ENCODE results near the gene RAB11FIP4.
"Not testable (repeated sequence)": the region's sequence is repeated elsewhere in the genome, so short reads cannot be mapped to it uniquely, and the experiment has no call there.

Gene RAB11FIP4

DNA sequence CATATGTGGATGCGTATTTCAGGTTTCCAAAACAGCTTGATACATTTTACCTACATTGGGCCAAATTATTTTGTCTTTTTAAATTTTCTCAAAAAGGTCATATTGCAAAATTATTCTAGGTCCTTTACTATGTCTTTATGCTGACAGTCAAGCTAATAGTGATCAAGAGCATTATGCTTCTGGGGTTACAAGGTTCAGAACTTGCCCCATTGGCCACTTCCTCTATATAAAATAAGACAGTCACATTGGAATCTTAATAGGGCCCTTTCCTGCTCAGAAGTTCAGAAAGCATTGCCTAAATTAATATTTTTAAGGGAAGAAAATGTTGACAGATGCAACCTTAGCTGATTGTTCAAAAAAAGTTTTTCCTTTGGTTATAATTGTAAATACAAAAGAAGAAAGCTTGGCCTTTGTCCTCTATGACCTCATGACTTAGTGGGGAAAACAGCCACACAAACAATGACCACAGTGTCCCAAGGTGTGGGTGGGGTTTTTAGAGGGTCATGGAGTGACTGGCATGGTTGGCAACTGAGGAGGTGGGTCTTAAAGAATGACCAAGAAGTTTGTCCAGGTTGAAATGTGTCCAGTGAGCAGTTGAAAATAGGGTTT lies 11.8 kb upstream of the RAB11FIP4 start:
- DNase-seq (ENCODE audit: insufficient read length, low spot score) = no peak
- TF ChIP-seq, protein P1, sequence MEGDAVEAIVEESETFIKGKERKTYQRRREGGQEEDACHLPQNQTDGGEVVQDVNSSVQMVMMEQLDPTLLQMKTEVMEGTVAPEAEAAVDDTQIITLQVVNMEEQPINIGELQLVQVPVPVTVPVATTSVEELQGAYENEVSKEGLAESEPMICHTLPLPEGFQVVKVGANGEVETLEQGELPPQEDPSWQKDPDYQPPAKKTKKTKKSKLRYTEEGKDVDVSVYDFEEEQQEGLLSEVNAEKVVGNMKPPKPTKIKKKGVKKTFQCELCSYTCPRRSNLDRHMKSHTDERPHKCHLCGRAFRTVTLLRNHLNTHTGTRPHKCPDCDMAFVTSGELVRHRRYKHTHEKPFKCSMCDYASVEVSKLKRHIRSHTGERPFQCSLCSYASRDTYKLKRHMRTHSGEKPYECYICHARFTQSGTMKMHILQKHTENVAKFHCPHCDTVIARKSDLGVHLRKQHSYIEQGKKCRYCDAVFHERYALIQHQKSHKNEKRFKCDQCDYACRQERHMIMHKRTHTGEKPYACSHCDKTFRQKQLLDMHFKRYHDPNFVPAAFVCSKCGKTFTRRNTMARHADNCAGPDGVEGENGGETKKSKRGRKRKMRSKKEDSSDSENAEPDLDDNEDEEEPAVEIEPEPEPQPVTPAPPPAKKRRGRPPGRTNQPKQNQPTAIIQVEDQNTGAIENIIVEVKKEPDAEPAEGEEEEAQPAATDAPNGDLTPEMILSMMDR (IDR thresholded peaks at IDR 0.05; ENCODE audit: insufficient read depth, missing control alignments) = no peak
- FAIRE-seq = no peak

DNA sequence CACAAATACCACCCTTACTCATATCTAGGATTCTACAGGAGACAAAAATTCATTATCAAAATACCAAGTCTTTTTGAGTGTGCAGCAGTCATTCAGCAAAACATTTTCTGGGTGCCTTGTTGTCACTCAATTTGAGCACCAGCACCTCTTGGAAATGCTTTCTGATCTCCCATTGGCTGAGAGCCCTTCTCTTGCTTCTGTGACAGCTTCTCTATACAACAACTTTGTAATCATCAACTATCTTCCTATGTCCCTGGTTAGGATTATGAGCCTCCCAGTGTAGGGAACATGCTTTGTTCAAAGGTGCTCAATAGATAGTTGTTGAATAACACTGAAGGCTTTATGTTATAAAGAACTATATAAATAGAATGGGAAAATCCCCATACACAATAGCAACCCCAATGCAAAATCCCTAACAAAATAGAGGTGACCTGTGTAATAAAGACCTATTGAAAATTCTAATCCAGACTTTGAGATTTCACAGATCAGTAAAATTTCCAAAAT lies 10.3 kb upstream of the RAB11FIP4 start:
- TF ChIP-seq, protein P1 (IDR thresholded peaks at IDR 0.05; ENCODE audit: insufficient read depth, missing control alignments) = no peak
- FAIRE-seq (no peak), DNase-seq (ENCODE audit: insufficient read length, low spot score) (no peak)

DNA sequence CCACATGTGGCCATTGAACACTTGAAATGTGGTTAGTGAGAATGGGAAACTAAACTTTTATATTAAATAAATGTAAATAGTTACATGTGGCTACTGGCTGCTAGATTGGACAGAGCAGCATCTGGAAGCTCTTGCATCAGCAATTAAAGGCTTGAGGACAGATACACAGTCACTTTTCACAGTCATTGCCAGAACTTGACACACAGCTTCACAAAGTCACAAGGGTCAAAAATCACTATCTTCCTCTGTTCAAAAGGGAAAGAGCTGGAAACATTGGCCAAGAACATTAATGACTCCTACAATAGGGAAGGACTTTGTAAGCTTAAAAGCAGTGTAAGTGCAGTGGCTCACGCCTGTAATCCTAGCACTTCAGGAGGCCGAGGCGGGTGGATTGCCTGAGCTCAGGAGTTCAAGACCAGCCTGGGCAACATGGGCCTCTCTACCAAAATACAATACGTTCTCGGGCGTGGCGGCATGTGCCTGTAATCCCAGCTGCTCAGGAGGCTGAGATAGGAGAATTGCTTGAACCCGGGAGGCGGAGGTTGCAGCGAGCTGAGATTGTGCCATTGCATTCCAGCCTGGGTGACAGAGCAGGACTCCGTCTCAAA lies 8.7 kb upstream of the RAB11FIP4 start:
- not testable (repeated sequence) for DNase-seq (ENCODE audit: insufficient read length, low spot score); FAIRE-seq

DNA sequence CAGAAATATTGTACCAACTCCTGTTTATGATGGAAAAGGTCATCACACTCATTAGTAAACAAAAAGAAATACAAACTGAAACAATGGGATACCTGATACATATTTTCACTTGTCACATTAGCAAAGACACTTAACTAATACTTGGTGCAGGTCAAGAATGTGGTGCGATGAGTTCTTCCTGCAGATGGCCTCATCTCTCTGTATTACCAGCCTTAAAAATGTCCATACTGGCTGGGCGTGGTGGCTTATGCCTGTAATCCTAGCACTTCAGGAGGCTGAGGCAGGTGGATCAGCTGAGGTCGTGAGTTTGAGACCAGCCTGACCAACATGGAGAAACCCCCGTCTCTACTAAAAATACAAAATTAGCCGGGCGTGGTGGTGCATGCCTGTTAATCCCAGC lies 8.0 kb upstream of the RAB11FIP4 start:
- FAIRE-seq = not testable (repeated sequence)

DNA sequence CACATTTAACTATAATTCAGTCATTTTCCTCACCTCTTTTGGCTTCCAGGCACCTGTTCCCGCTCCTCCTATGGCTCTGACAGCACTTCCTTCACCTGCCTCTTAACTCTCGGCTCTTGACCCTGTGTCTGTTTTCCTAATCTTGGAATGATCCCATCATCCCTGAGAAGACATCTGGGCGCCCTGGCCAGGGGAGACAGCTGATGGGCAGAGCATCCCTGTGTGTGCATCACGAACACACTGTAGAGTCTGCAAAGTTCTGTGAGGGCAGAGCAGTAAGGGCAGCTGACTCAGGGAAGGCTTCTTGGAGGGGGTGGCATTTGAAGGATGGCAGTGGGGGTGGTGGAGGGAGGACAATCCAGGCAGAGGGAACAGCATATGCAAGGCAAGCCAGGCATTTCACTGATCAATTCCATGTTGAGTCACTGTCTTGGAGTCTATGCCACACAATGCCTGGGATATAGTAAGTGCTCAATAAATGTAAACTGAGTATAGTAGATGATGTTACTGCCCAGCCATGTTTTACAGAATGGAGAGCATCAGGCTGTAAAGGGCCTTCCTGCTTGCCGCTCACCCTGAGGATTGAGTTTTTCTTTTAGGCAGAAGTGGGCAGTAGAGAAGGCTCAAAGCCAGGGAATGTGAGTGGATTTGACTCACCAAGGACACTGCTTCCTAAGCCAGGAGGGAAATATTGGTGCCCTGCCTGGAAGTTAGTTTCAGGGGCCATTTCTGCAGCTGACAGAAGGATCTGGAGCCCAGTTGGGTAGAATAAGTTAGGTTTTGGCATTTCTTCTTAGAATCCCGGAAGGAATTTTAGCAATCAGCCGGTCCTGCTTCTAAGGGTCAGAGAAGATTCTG lies 5.8 kb upstream of the RAB11FIP4 start:
- FAIRE-seq (no peak), DNase-seq (ENCODE audit: insufficient read length, low spot score) (no peak)
- TF ChIP-seq, protein P1 (IDR thresholded peaks at IDR 0.05; ENCODE audit: insufficient read depth, missing control alignments) = no peak

More for the DNA sequence above, 8.0 kb upstream of the RAB11FIP4 start:
- DNase-seq (ENCODE audit: insufficient read length, low spot score) = not testable (repeated sequence)

- TF ChIP-seq, protein P1 (IDR thresholded peaks at IDR 0.05; ENCODE audit: insufficient read depth, missing control alignments) = no peak
- DNase-seq (ENCODE audit: insufficient read length, low spot score) = no peak
- no peak for FAIRE-seq
These were observed 4.9 kb upstream of the RAB11FIP4 start for GRCh38 chr17:31386542-31387075.

GRCh38 chr17:31387438-31387837 lies 4.0 kb upstream of the RAB11FIP4 start:
- no peak for FAIRE-seq
- TF ChIP-seq, protein P1 (IDR thresholded peaks at IDR 0.05; ENCODE audit: insufficient read depth, missing control alignments) = no peak
- no peak for DNase-seq (ENCODE audit: insufficient read length, low spot score)
